HepG2 (cell line): ENCODE data around the gene VPS37D. TPM values are rescaled to one million over a fixed set of nuclear protein-coding genes. Genes with fewer than 3 reads are reported as not detected.

ENCODE experiments used
- CREB3 ChIP-seq: sonication (generic); formaldehyde crosslinking; IDR thresholded peaks from 2 replicates; pipeline ENCODE4 v1.5.0; 2020; ENCODE audit warnings: missing genetic modification reagents
- ELF1 ChIP-seq: sonication (generic); formaldehyde crosslinking; IDR thresholded peaks from 2 replicates; pipeline ENCODE4 v1.4.0; 2020; ENCODE audit warnings: missing genetic modification reagents
- MYPOP ChIP-seq: sonication (generic); formaldehyde crosslinking; IDR thresholded peaks from 2 replicates; pipeline ENCODE4 v1.8.1; 2023; ENCODE audit warnings: mild to moderate bottlenecking, moderate library complexity, missing genetic modification reagents
- NFE2L1 ChIP-seq: sonication (generic); formaldehyde crosslinking; IDR thresholded peaks from 2 replicates; pipeline ENCODE4 v1.4.0; 2020; ENCODE audit warnings: missing genetic modification reagents, mild to moderate bottlenecking, borderline replicate concordance
- PBX3 ChIP-seq: sonication (generic); formaldehyde crosslinking; IDR thresholded peaks from 2 replicates; pipeline ENCODE4 v1.8.1; 2023; ENCODE audit warnings: missing genetic modification reagents, inconsistent platforms, borderline replicate concordance
- TCF7L2 ChIP-seq: IDR thresholded peaks from 2 replicates; pipeline ENCODE4 v1.6.1; 2011; ENCODE audit warnings: mild to moderate bottlenecking, low read depth, low read length, moderate library complexity
- ZFP41 ChIP-seq: sonication (generic); formaldehyde crosslinking; IDR thresholded peaks from 2 replicates; pipeline ENCODE4 v1.4.0; 2020; ENCODE audit warnings: mild to moderate bottlenecking, missing genetic modification reagents, borderline replicate concordance
- ZFP82 ChIP-seq: sonication (generic); formaldehyde crosslinking; IDR thresholded peaks from 2 replicates; pipeline ENCODE4 v1.5.1; 2020; ENCODE audit warnings: mild to moderate bottlenecking, missing genetic modification reagents, borderline replicate concordance
- ZNF281 ChIP-seq: sonication (generic); formaldehyde crosslinking; IDR thresholded peaks from 2 replicates; pipeline ENCODE4 v1.4.0; 2020; ENCODE audit warnings: missing genetic modification reagents, borderline replicate concordance
- ZNF407 ChIP-seq: sonication (generic); formaldehyde crosslinking; IDR thresholded peaks from one replicate; pipeline ENCODE4 v1.5.1; 2020; ENCODE audit warnings: mild to moderate bottlenecking, missing genetic modification reagents; ENCODE audit errors: not compliant biosample characterization
- ZNF644 ChIP-seq: IDR thresholded peaks from 2 replicates; pipeline ENCODE4 v1.6.1; 2016; ENCODE audit warnings: low read depth
- polyA plus RNA-seq, 8 experiments: library from polyadenylated mRNA; depleted of rRNA in 3 of 8; stranded (reverse) in 7 of 8; unstranded in 1 of 8; fragments of >200 nt; fragmentation: Illumina TruSeq in 4 of 8; extraction: Trizol in 4 of 8; gene quantifications; 2 replicates each; pipeline versions ENCODE4 v1.2.1 to v1.2.3, GENCODE V29; 2011 to 2016; ENCODE audit warnings: low read depth in 4 of 8, missing spikeins in 1 of 8, mixed read lengths in 1 of 8; ENCODE audit not compliant: insufficient read depth in 1 of 8
- total RNA-seq, 5 experiments: library from RNA; depleted of rRNA; stranded (reverse); fragments of >200 nt; fragmentation: Illumina TruSeq; extraction: Trizol; gene quantifications; 2 replicates each; pipeline ENCODE4 v1.2.3, GENCODE V29; 2016; ENCODE audit warnings: low read depth in 1 of 5

Gene VPS37D
- total and polyA plus RNA-seq, 2 of the 13 experiments (the other 11 are each of a cell fraction or from before 2014, with no cell fraction given): 3.8 to 6.3 TPM

- no peak for TF ChIP-seq ZNF407 (CRISPR knock-in tag)
- no peak for TF ChIP-seq ZNF644
- no peak for TF ChIP-seq CREB3
- 0 out of 2 replicates have a peak, but pooled peaks have one; percentile 61 for TF ChIP-seq NFE2L1 (CRISPR knock-in tag)
- no peak; the same call in 1 of the 2 replicates for TF ChIP-seq ZFP41 (CRISPR knock-in tag)
- peak; percentile 80 for TF ChIP-seq MYPOP (CRISPR knock-in tag)
- peak; percentile 85 for TF ChIP-seq ZNF281 (CRISPR knock-in tag)
- TF ChIP-seq ZFP82 (CRISPR knock-in tag): no peak
- TF ChIP-seq ELF1 (CRISPR knock-in tag): 0 out of 2 replicates have a peak, but pooled peaks have one; percentile 46
- no peak for TF ChIP-seq PBX3
- no peak for TF ChIP-seq TCF7L2
Observed at GRCh38 chr7:73622909-73623797, 44.5 kb upstream of the VPS37D start (continued).
